ENCODE data around the gene SERINC3.

The SERINC3 gene

DNA sequence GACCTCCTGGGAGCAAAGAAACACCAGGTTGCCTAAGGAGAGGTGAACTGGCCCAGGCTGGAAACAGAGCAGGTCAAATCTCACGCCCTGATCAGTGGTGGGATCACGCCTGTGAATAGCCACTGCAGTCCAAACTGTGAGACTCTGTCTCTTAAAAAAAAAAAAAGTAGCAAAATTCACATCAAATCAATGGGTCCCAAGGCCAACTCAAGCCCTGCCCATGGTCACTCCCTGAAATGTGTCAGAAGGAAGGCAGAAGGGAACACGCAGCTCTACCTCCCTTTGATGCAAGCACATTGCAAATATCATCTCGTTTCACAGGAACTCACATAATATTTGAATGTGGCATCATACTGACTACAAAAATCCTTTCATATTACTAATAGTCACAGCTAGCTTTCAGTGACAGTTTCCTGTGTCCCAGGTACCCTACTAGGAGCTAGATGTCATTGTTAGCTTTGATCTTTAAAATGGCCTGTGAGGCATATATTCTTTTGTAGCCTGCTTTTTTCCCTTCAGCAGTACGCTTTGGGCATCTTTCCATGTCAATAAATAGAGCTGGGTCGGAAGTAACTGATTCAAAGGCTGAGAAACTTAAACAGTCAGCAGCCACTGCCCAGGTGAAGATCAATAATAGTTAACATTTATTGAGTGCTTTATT, 60.6 kb downstream of the SERINC3 start:
- POLR2A ChIA-PET: no interaction called here
- TF ChIP-seq, protein P1, sequence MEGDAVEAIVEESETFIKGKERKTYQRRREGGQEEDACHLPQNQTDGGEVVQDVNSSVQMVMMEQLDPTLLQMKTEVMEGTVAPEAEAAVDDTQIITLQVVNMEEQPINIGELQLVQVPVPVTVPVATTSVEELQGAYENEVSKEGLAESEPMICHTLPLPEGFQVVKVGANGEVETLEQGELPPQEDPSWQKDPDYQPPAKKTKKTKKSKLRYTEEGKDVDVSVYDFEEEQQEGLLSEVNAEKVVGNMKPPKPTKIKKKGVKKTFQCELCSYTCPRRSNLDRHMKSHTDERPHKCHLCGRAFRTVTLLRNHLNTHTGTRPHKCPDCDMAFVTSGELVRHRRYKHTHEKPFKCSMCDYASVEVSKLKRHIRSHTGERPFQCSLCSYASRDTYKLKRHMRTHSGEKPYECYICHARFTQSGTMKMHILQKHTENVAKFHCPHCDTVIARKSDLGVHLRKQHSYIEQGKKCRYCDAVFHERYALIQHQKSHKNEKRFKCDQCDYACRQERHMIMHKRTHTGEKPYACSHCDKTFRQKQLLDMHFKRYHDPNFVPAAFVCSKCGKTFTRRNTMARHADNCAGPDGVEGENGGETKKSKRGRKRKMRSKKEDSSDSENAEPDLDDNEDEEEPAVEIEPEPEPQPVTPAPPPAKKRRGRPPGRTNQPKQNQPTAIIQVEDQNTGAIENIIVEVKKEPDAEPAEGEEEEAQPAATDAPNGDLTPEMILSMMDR (IDR thresholded peaks at IDR 0.05; ENCODE audit: control extremely low read depth, extremely low read depth, low read depth, missing control alignments): no peak
- no peak for DNase-seq (ENCODE audit: extremely low spot score)
- CTCF ChIA-PET: interaction anchor here (0.8 to 3.5 kb wide), 7 partner anchors 9 to 244 kb away, joined by 3 to 20 read pairs (median 7); no protein-coding TSS in a partner anchor

DNA sequence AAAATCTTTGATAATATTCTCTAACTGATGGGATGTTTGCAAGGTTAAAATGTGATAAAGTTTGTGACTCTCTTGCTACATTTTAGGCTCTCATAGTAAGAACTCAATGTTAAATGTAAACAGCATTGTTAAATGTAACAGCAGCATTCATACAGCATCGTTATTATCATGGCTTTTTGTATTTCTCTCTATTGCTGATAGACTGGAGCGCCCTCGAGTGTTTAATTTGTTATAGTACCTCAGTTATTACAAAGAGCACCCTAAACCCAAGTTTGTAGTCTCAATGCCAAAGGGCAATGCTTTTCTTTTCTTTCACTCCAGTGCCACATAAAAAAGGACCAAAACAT, 61.1 kb downstream of the SERINC3 start:
- TF ChIP-seq, protein P1 (IDR thresholded peaks at IDR 0.05; ENCODE audit: control extremely low read depth, extremely low read depth, low read depth, missing control alignments): peak; percentile 21
- ChIA-PET CTCF (interaction anchor here (1.1 to 3.5 kb wide), 4 partner anchors 9 to 244 kb away, joined by 4 to 20 read pairs (median 14); no protein-coding TSS in a partner anchor), POLR2A (no interaction called here)
- no peak for DNase-seq (ENCODE audit: extremely low spot score)

DNA sequence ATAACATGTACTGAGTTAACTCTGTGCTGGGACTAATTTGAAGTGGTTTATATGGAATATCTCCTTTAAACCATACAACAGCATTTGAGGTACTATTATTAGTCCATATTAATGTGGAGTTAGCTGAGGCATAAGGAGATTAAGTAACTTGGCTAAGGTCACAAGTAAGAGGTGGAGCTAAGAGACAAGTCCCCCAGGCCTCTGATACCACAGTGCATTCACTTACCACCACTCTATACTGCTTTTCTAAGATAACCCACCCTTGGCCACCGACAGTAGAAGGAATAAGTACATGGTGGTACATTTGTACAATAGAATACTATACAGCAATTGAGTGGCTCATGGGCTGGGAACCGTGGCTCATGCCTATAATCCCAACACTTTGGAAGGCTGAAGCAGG, 62.6 kb downstream of the SERINC3 start:
- TF ChIP-seq, protein P1 (IDR thresholded peaks at IDR 0.05; ENCODE audit: control extremely low read depth, extremely low read depth, low read depth, missing control alignments): no peak
- DNase-seq (ENCODE audit: extremely low spot score): no peak
- POLR2A ChIA-PET: no interaction called here
- CTCF ChIA-PET: interaction anchor here (1.3 to 1.7 kb wide), 3 partner anchors 10 to 68 kb away, joined by 3 to 6 read pairs (median 4); no protein-coding TSS in a partner anchor

DNA sequence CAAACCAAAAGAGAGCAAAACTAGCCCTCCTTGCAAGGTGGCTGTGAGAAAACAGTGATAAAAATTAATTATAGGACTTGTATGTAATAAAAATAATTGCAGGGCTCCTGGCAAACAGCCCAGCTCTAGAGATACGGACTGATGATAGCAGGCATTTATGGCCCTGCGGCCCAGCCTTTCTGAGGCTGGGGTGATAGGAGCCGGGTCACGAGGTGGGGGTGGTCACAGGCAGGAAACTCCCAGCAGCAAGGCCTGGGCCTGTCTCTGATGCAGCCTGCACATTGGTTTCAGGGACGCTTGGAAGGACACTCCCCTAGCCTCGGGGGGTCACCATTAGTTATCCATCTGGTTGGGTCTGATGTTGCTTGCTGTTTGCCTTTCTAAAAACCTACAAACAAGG, 64.9 kb downstream of the SERINC3 start:
- POLR2A ChIA-PET: no interaction called here
- DNase-seq (ENCODE audit: extremely low spot score): no peak
- CTCF ChIA-PET: interaction anchor here (1.5 kb wide), 1 partner anchor 21 kb away, joined by 3 read pairs; no protein-coding TSS in a partner anchor

DNA sequence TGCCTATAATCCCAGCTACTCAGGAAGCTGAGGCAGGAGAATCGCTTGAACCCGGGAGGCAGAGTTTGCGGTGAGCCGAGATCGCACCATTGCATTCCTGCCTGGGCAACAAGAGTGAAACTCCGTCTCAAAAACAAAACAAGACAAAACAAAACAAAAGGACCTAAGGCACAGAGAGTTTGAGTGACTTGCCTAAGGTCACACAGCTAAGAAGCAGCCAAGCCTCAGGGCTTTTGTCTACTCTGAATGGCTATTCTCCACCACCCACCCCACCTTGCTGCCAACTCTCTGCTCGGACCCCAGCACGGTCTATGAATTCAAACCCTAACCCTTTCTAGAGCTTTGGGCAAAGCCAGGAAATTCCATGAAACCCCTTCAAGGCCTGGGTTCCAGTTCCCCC, 65.3 kb downstream of the SERINC3 start:
- ChIA-PET POLR2A (no interaction called here), CTCF (interaction anchor here (1.5 kb wide), 1 partner anchor 21 kb away, joined by 3 read pairs; no protein-coding TSS in a partner anchor)
- DNase-seq (ENCODE audit: extremely low spot score): no peak
- TF ChIP-seq, protein P1 (IDR thresholded peaks at IDR 0.05; ENCODE audit: control extremely low read depth, extremely low read depth, low read depth, missing control alignments): no peak

More for the DNA sequence above, 64.9 kb downstream of the SERINC3 start:
- TF ChIP-seq, protein P1 (IDR thresholded peaks at IDR 0.05; ENCODE audit: control extremely low read depth, extremely low read depth, low read depth, missing control alignments): no peak

DNA sequence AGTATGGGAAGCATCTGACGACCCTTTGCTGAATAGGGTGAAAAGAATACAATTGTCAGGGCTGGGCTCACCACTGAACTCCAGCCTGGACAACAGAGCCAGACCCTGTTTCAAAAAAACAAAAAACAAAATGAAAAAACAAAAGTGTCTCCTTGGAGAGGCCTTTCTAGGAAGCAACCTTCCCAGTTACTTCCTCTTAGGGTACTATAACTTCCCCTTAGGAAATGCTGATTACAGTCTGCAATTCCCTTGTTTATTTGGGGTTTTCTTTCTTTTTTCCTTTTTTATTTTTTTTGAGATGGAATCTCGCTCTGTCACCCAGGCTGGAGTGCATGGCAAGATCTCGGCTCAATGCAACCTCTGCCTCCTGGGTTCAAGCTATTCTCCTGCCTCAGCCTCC, 66.7 kb downstream of the SERINC3 start:
- ChIA-PET POLR2A (no interaction called here), CTCF (no interaction called here)
- DNase-seq (ENCODE audit: extremely low spot score): no peak
- TF ChIP-seq, protein P1 (IDR thresholded peaks at IDR 0.05; ENCODE audit: control extremely low read depth, extremely low read depth, low read depth, missing control alignments): no peak
